A549 (cell line): ENCODE measurements around the gene MYBPC2. TPM values are rescaled to one million over a fixed set of nuclear protein-coding genes. Genes with fewer than 3 reads are reported as not detected.

Source experiments
- ATAC-seq, 2 experiments: fragments of 200-7000 bp in 1 of 2; fragments of >200 bp in 1 of 2; cut with Nextera tagmentation in 1 of 2; cut with Tn5 transposase in 1 of 2; 3 replicates each; pipeline versions ENCODE4 v1.8.0 to v1.9.1; 2018 to 2020; ENCODE audit warnings: mild to moderate bottlenecking in 1 of 2, moderate library complexity in 1 of 2
- CTCF ChIA-PET: fragments of 300-600 bp; sonication (Branson Sonifier 250); formaldehyde crosslinking; extraction: SDS; loops from one replicate; lab custom pipeline; 2021; ENCODE audit warnings: antibody characterized with exemption, inconsistent platforms; lab: Yijun Ruan, JAX
- POLR2A ChIA-PET: fragments of 350-600 bp; formaldehyde crosslinking; extraction: SDS; loops from one replicate; lab custom pipeline; 2021; ENCODE audit warnings: antibody characterized with exemption, inconsistent platforms; lab: Yijun Ruan, JAX
- DNase-seq, 2 experiments: peaks; one replicate each; pipeline versions ENCODE4 v3.0.0 to v3.0.0-alpha.2; 2011 to 2016; ENCODE audit warnings: low read depth in 1 of 2, low spot score in 1 of 2
- FAIRE-seq: peaks from 2 replicates; lab custom pipeline; 2011; peaks lifted over from hg19 to GRCh38; lab: Jason Lieb, UNC
- H3K27ac ChIP-seq, 2 experiments: fragments of >200 bp; sonication (Bioruptor Twin); formaldehyde crosslinking; 3 replicates each; pipeline ENCODE4 v1.5.1; 2016 to 2017
- H3K4me1 ChIP-seq: fragments of >200 bp; sonication (Bioruptor Twin); formaldehyde crosslinking; 3 replicates; pipeline ENCODE4 v1.6.1; 2016
- H3K4me2 ChIP-seq: fragments of >200 bp; sonication (Bioruptor Twin); formaldehyde crosslinking; 3 replicates; pipeline ENCODE4 v1.6.1; 2016
- H3K4me3 ChIP-seq: fragments of >200 bp; sonication (Bioruptor Twin); formaldehyde crosslinking; 3 replicates; pipeline ENCODE4 v1.5.1; 2016
- H3K9me3 ChIP-seq: fragments of >200 bp; sonication (Bioruptor Twin); formaldehyde crosslinking; 3 replicates; pipeline ENCODE4 v1.6.1; 2016
- BCL3 ChIP-seq: fragments of >200 bp; sonication (Bioruptor Twin); formaldehyde crosslinking; IDR thresholded peaks from 3 replicates; pipeline ENCODE4 v1.6.1; 2016
- BHLHE40 ChIP-seq: IDR thresholded peaks from 2 replicates; pipeline ENCODE4 v1.6.1; 2012; ENCODE audit warnings: low read depth, low read length, inconsistent platforms
- CBX2 ChIP-seq: fragments of 200-600 bp; sonication (generic); IDR thresholded peaks from 2 replicates; pipeline ENCODE4 v1.6.1; 2016; ENCODE audit warnings: low read depth, mild to moderate bottlenecking, borderline replicate concordance
- CBX8 ChIP-seq: fragments of 200-600 bp; sonication (generic); IDR thresholded peaks from 2 replicates; pipeline ENCODE4 v1.6.1; 2016
- CHD2 ChIP-seq: fragments of 150-350 bp; IDR thresholded peaks from 2 replicates; pipeline ENCODE4 v1.6.1; 2014; ENCODE audit warnings: low read length; ENCODE audit not compliant: partially characterized antibody
- EHF ChIP-seq: fragments of 250-450 bp; sonication (Bioruptor Pico); IDR thresholded peaks from 2 replicates; pipeline ENCODE4 v1.5.0; 2020; ENCODE audit warnings: mild to moderate bottlenecking
- EHMT2 ChIP-seq: fragments of 200-600 bp; sonication (generic); IDR thresholded peaks from 2 replicates; pipeline ENCODE4 v1.6.1; 2016; ENCODE audit warnings: antibody characterized with exemption, low read depth, mild to moderate bottlenecking, moderate library complexity
- ESRRA ChIP-seq: fragments of 150-350 bp; IDR thresholded peaks from 2 replicates; pipeline ENCODE4 v1.6.1; 2014; ENCODE audit warnings: mild to moderate bottlenecking, low read length, borderline replicate concordance
- FOSB ChIP-seq: fragments of 250-450 bp; sonication (Bioruptor Pico); IDR thresholded peaks from 2 replicates; pipeline ENCODE4 v1.5.0; 2020; ENCODE audit warnings: mild to moderate bottlenecking, moderate library complexity
- FOXS1 ChIP-seq: fragments of 250-450 bp; sonication (Bioruptor Pico); IDR thresholded peaks from 2 replicates; pipeline ENCODE4 v1.5.0; 2020; ENCODE audit warnings: mild to moderate bottlenecking, moderate library complexity
- HOXB5 ChIP-seq: fragments of 250-450 bp; sonication (Bioruptor Pico); IDR thresholded peaks from 2 replicates; pipeline ENCODE4 v1.5.0; 2020; ENCODE audit warnings: mild to moderate bottlenecking, moderate library complexity
- JUN ChIP-seq, 2 experiments: fragments of >200 bp; sonication (Bioruptor Twin); formaldehyde crosslinking; IDR thresholded peaks; 2 replicates in 1 of 2; 3 replicates in 1 of 2; pipeline ENCODE4 v1.6.1; 2016 to 2017
- MAFK ChIP-seq: fragments of 450-650 bp; IDR thresholded peaks from 2 replicates; pipeline ENCODE4 v1.6.1; 2014; ENCODE audit not compliant: partially characterized antibody
- MYC ChIP-seq: IDR thresholded peaks from 2 replicates; pipeline ENCODE4 v1.6.1; 2012; ENCODE audit warnings: mild to moderate bottlenecking, inconsistent platforms, low read length, improper control_type of control experiment, borderline replicate concordance
- PBX3 ChIP-seq: IDR thresholded peaks from 2 replicates; pipeline ENCODE4 v1.6.1; 2012
- POLR2AphosphoS2 ChIP-seq: conservative IDR thresholded peaks from 2 replicates; pipeline ENCODE4 v1.6.1; 2012; ENCODE audit warnings: low read length, improper control_type of control experiment, inconsistent platforms
- RARB ChIP-seq: fragments of 250-450 bp; sonication (Bioruptor Pico); IDR thresholded peaks from 2 replicates; pipeline ENCODE4 v1.8.0; 2021; ENCODE audit warnings: mild to moderate bottlenecking, moderate library complexity
- RCOR1 ChIP-seq: fragments of 150-350 bp; IDR thresholded peaks from 2 replicates; pipeline ENCODE4 v1.6.1; 2014; ENCODE audit warnings: antibody characterized with exemption, low read length, low read depth
- REST ChIP-seq: fragments of 200-600 bp; sonication (generic); IDR thresholded peaks from 2 replicates; pipeline ENCODE4 v1.6.1; 2016; ENCODE audit warnings: antibody characterized with exemption, mild to moderate bottlenecking, moderate library complexity
- SREBF2 ChIP-seq: fragments of 450-650 bp; IDR thresholded peaks from 2 replicates; pipeline ENCODE4 v1.6.1; 2014; ENCODE audit warnings: mild to moderate bottlenecking, moderate library complexity
- TFCP2L1 ChIP-seq: fragments of 250-450 bp; sonication (Bioruptor Pico); IDR thresholded peaks from 2 replicates; pipeline ENCODE4 v1.5.0; 2021; ENCODE audit warnings: mild to moderate bottlenecking
- ZC3H11A ChIP-seq: fragments of 450-650 bp; IDR thresholded peaks from 2 replicates; pipeline ENCODE4 v1.6.1; 2014; ENCODE audit warnings: antibody characterized with exemption, mild to moderate bottlenecking
- ZNF302 ChIP-seq: fragments of 250-450 bp; sonication (Bioruptor Pico); IDR thresholded peaks from 2 replicates; pipeline ENCODE4 v1.9.0; 2021; ENCODE audit warnings: inconsistent platforms, mild to moderate bottlenecking, moderate library complexity
- ZSCAN20 ChIP-seq: fragments of 250-450 bp; sonication (Bioruptor Pico); IDR thresholded peaks from 2 replicates; pipeline ENCODE4 v1.8.0; 2022; ENCODE audit warnings: mild to moderate bottlenecking, moderate library complexity
- WGBS: methylation state at CpG from one replicate; pipeline ENCODE4 v1.1.6; 2017; ENCODE audit errors: missing lambda C conversion rate; 5-methylcytosine and 5-hydroxymethylcytosine counted together
- polyA plus RNA-seq, 4 experiments: library from polyadenylated mRNA; depleted of rRNA in 3 of 4; stranded (reverse); fragments of >200 nt; fragmentation: RNase III in 1 of 4; extraction: RNeasy Plus Mini Kit Qiagen cat#74134 plus additional on column Dnase treatment in 1 of 4; gene quantifications; 2 replicates in 3 of 4; 3 replicates in 1 of 4; pipeline ENCODE4 v1.2.3, GENCODE V29; 2011 to 2017

The MYBPC2 gene
- polyA plus RNA-seq, 2 of the 4 experiments (the other 2 are of a cell fraction), result 0.10 TPM; not detected in 1

- ChIA-PET CTCF (interaction anchor here (0.8 to 3.4 kb wide), 6 partner anchors 10 to 119 kb away, joined by 3 to 12 read pairs (median 6); no protein-coding TSS in a partner anchor), POLR2A (no interaction called here)
- TF ChIP-seq ZSCAN20 (no peak), CBX8 (no peak), HOXB5 (CRISPR knock-in tag) (no peak), TFCP2L1 (CRISPR knock-in tag) (no peak), POLR2AphosphoS2 (no peak), EHMT2 (no peak), CBX2 (no peak), RCOR1 (no peak), FOXS1 (CRISPR knock-in tag) (no peak), JUN (IDR thresholded peaks at IDR 0.05) (no peak), MAFK (no peak), RARB (no peak)
- WGBS, result 88% methylated on average over 10 of the region's 10 CpGs
- peaks cover 3% of the 10 kb centered on the region; the same call in 2 of the 3 replicates for H3K4me1 ChIP-seq
- H3K4me3 ChIP-seq, result no peak overlapping the region
- H3K9me3 ChIP-seq, result peaks cover 16% of the 10 kb centered on the region
- H3K4me2 ChIP-seq, result no peak overlapping the region
- no peak for FAIRE-seq
- no peak for DNase-seq
- ATAC-seq, result no peak
- no peak overlapping the region for H3K27ac ChIP-seq
Observed at GRCh38 chr19:50482916-50483315, 50.2 kb downstream of the MYBPC2 start.

GRCh38 chr19:50485284-50485955 lies 52.7 kb downstream of the MYBPC2 start:
- TF ChIP-seq CHD2 (no peak), EHMT2 (no peak), POLR2AphosphoS2 (no peak), BHLHE40 (no peak), ESRRA (no peak), FOSB (CRISPR knock-in tag) (no peak), REST (no peak), PBX3 (no peak), ZC3H11A (no peak), SREBF2 (no peak), EHF (CRISPR knock-in tag) (no peak), BCL3 (no peak), MYC (no peak), ZNF302 (no peak)
- Histone ChIP-seq H3K4me1 (no peaks in the 10 kb centered on the region), H3K27ac (no peak overlapping the region), H3K4me2 (no peak overlapping the region), H3K9me3 (peaks cover 16% of the 10 kb centered on the region), H3K4me3 (no peak overlapping the region)
- ATAC-seq (no peak), DNase-seq (no peak), FAIRE-seq (no peak)
- 95% methylated on average over 10 of the region's 10 CpGs for WGBS
- CTCF ChIA-PET, result interaction anchor here (0.9 to 3.4 kb wide), 5 partner anchors 12 to 128 kb away, joined by 3 to 12 read pairs (median 6); no protein-coding TSS in a partner anchor
- POLR2A ChIA-PET, result no interaction called here
